Renal pelvis (tissue), 4 donors: Measurements from ENCODE around the gene RALGDS. TPM values are rescaled to one million over a fixed set of nuclear protein-coding genes. Genes with fewer than 3 reads are reported as not detected.
A peak's percentile ranks its signal among the peaks of the same experiment; 100 is the strongest.

Experiments
- DNase-seq: peaks from one replicate; pipeline ENCODE4 v3.0.0-alpha.2; 2013
- polyA plus RNA-seq, 3 donors: library from polyadenylated mRNA; unstranded; fragments of 120-200 nt; gene quantifications; one replicate each; pipeline ENCODE4 v1.2.1, GENCODE V29; 2013; ENCODE audit not compliant: insufficient read length in 3 of 3

Gene RALGDS
- polyA plus RNA-seq, 3 donors, result 40.4 to 42.7 (median 41.5) TPM

DNA sequence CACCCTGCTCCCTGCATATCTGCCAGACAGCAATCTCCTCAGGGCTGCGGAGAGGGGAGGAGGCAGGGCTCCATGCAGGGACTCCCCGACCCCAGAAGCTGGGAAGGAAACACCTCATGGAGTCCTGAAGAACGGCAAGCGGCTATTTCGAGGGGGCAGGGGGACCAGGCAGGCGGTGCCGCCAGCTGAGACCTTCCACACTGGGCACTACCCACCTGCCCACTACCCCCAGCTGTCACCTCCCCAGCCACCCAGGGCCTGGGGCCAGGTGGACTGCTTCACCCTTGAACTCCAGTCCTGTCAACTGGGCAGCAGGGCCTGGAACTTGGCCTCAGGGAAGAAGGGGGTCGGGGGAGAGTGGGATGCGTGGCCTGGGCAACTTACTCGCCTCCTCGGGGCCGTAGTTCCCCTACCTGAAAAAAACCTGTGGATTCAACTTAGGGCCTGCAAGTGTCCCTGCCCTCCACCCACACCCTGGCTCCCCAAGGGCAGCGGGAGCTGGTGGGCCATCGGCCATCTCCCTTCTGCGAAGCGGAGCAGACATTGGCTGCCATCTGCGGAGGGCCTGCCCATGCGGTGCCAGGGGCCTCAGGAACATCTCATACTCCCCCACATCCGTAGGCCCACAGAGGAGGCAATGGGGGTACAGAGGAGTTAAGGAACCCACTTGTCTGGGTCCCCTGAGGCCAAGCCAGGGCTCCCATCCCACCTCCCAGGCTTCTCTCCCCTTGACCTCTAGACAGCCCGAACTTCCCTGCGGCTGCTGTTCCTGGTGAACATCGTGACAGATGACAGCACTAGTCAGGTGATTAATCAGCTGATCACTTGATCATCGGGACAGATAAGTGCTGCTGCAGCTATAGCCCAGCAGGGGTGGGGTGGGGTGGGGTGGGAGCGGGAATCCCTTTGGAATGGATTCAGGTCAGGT lies 18.5 kb upstream of the RALGDS start:
- DNase-seq, result no peak

DNA sequence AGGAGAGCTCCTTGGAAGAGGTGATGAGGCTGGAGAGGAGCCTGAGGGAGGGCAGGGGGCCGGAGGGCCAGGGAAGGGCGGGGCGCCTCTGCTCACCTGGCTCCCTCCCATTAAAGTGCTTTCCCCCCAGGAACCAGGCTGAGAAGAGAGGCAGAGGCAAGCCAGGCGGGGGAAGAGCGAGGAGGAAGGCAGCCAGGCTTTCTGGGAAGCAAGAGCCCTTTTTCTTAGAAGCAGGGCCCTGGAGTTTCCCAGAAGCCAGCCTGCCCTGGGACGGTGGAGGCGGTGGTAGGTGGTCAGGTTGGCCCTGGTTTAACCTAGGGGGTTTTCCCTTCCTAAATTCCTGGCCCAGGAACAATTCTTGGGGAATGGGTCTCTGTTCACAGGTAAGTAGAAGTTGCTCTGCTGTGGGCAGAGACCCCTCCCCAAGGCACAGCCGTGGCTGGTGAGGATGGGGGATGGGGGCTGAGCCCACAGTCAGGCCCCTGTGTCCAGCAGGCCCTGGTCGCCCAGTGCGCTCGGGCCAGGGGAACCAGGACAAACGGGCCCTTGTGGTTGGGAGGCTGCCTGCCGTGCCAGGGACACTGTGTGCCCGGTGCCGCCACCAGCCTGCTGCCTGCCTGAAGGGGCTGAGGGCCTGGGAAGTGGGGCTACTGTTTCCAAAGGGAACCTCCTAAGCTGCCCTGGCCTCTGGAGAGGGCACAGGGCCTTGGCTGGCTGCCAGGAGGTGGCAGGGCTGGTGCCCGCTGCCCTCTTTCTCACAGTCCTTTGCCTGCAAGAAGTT lies 16.6 kb upstream of the RALGDS start:
- no peak for DNase-seq

DNA sequence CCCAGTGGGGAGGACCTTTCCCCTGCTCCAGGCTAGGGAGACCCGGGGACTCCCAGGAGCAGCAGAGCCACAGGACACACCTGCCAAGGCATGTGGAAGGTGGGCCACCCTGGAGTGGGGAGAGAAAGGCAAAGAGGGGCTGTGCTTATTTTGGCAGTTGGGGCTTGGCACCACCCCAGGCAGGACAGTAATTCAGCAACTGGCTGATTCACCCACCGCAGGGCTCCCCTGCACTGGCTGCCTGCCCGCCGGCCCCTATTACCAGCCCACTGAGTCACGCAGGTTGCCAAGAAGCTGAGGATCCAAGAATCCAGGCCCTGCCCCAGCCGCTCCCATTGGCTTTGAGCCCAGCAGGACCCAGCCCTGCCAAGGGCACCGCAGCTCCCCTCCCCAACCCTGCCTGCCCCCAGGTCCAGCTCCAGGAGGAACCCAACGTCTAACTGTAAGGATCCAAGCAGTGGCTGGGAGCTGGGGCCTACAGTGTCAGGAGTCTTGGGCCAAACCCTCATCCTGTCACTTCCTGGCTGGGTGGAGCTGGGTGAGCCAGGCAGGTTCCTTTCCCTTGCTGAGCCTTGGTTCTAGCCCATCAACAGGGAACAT lies 14.2 kb upstream of the RALGDS start:
- no peak for DNase-seq

DNA sequence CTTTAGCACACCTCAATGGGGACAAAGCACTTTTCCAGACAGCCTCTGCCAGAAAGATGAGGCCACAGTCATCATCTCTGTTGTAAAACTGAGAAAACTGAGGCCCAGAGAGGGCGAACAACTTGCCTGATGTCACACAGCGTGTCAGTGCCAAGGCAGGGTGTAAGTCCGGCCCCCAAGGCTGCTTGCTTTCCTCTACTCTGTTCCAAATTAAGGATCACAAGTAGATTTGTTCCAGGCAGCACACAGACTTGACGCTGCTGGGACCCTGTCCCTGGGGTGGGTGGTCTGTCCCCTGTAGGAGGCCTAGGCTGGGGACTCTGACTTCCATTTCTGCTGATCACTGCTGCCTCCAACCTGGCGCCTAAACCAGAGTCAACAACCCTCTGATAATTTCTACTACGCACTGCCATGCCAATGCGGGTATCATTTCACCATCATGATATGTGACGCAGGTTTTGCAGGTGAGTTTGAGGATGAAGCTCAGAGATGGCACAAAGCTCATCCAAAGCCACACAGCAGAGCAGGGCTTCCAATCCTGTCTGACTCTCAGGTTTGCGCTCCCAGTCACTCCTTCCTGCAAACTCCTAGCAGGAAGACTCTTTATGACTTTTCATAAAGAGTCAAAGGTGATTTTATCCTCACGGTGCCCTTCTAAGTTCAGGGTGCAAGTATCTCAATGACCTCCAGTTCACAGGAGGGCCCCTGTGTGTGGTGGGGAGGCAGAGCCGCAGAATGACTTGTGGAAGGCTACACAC lies 13.5 kb upstream of the RALGDS start:
- no peak for DNase-seq

DNA sequence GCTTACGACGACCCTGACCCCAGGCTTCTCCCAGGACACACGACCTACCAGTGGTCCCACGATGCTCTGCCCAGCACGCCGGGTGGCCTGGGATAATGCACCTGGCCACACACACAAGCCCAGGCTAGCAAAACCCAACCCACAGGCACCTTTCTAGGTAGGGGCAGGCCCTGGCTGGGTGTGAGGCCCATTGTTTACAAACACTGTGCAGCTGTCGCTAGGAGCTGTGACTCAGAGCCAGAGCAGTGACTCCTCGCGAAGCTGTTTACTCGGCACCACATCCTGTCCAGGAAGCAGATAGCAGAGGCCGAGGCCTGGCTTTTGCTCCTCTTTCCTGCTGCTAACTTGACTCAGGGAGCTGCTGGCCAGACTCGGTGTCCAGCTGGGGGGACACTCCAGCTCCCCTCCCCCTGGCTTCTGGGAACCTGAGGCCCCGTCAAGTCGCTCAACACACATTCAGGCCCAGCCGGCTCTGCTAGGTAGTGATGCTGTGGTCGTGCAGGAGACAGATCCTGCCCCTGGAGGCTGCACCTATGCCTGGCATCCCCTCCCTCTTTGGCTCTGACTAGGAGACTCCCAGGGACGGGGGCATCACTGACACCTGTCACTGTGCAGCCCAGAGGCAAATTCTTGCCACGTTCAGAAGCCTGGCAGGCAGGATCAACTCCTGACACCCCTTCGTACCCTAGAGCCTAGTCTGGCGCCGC lies 12.8 kb upstream of the RALGDS start:
- peak; percentile 85 for DNase-seq

DNA sequence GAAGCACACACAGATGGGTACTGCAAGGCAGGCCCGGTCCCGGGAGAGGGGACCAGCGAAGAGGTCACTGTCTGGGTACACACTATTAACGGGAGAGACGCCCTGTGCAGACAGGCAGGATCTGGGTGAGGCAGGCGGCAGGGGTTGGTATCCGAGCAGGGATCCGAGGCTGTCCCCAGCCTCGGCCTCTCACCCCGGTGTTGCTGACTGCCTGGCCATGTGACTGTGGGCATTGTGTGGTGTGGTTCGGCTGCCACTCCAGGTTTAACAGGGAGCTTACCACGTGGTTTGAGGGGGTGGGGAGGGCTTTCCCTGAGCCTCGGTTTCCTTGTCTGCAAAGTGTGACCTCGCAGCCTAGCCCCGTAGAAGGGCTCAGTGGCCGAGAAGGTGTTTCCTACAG lies 11.1 kb upstream of the RALGDS start:
- no peak for DNase-seq

DNA sequence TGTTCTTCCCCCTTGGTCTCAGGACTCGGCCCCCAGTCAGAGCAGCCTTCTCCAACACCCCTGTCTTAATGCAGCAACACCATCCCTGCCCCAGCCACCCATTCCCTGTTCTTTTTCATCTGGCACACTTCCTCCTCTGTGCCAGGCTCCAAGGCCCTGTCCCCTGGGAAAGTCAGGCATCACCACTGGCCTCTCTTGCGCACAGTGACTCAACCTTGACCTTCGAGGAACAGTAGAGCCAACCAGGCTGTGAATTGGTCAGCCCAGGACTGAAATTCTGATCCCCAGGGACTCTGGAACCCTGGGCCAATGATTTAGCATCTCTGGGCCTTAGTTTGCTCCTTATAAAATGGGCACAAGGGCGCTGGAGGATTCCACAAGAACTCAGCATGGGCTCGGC lies 10.5 kb upstream of the RALGDS start:
- no peak for DNase-seq

DNA sequence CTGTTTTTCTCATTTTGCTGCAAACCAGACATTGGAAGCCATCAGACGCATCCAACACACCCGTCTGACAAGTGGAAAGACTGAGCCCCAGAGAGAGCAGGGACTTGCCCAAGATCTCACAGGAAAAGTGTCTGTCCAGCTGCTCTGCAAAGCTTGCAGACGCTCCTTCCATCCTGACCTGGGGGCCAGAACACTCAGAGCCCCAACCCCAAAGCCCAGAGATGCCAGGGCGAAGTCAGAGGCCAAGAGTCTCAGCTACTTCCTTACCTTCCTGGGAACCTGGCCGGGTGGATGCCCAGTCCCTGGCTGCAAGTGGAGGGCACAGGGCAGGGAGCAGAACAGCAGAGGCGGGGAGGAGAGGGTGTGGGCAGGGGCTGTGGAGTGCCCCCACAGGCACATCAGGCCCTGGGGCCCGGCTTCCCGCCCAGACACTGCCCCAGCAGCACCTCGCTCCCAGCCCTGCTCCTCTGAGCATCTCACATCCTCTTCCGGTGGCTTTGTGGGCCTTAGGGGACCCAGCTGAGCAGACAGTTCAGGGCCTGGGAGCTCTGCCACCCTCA lies 9.7 kb upstream of the RALGDS start:
- DNase-seq, result no peak

DNA sequence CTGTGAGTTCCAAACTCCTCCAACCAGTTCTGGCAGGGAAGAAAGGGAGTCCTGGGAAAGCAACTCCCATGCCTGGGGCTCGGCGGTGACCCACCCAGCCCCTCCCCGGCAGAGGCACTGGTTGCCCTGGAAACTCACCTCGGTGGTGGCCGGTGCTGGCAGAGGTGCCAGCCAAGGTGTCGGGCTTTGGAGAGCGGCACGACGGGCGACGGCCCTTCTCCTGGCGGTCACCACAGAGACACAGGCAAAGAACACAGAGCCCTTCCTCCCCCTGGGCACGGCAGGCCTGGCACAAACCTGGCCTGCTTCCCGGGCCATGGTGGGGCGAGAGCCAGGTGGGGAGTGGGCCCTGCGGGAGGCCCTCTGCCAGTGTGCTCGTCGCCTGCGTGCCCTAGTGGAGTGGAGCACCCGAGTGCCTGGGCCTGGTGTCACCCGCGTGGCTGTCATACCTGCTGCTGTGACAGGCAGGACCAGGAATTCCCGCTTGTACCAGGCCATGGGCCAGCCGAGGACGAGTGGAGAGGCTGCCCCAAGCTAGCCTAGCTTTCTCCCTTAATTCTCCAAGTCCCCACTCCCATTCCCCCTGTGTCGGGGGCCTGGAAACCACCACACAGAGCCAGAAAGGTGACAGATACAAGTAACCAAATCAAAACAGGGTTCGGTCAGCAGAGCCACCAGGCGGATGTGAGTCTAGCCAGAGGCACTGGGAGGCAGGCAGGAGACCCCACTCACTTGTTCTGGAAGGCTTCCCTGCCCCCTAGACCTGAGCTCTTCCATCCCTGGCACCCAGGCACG lies 8.2 kb upstream of the RALGDS start:
- no peak for DNase-seq

DNA sequence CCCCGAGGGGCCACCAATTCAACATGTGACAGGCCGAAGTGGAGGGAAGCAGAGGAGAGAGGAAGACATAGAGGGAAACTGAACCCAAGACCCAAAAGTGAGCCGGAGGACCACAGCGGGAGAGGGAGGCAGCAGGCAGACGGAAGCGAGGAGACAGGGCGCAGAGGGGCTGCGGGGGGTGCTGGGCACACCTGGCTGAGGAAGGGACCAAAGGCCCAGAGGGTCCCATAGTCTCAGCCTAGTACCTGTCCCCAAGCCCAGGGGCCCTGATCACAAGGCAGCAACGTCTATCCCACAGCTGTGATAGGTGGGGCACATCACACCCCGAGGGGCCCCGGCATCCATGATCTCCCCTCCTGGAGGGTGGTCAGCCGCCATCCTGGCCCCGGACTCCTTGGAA lies 7.1 kb upstream of the RALGDS start:
- DNase-seq, result no peak

DNA sequence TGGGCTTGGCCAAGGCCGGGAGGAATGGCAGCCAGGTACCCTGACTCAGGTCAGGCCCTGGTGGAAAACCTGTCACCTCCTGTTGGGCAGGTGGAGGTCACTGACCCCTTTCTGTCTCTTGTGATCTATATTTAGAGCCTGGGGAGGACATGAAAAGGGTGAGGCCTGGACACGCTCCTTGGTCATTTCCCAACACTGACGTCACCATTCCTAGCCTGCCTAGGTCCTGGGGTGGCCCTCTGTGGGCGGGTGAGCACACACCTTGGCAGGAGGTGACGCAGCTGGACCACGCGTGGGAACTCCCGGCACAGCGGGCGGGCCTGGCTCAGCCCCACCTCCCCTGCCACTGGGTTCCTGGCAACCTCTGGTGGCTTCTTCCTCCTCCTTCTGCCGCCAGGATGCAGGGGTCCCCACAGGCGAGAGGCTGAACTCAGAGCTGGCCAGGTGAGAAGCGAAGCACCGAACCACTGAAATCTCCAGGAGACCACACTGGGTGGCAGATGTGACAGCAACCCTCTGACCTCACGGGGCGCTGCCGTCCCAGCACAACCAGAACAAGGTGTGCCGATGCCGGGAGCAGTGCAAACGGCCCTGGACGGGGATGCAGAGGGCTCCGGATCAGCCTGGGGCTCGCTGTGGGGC lies 6.4 kb upstream of the RALGDS start:
- no peak for DNase-seq

DNA sequence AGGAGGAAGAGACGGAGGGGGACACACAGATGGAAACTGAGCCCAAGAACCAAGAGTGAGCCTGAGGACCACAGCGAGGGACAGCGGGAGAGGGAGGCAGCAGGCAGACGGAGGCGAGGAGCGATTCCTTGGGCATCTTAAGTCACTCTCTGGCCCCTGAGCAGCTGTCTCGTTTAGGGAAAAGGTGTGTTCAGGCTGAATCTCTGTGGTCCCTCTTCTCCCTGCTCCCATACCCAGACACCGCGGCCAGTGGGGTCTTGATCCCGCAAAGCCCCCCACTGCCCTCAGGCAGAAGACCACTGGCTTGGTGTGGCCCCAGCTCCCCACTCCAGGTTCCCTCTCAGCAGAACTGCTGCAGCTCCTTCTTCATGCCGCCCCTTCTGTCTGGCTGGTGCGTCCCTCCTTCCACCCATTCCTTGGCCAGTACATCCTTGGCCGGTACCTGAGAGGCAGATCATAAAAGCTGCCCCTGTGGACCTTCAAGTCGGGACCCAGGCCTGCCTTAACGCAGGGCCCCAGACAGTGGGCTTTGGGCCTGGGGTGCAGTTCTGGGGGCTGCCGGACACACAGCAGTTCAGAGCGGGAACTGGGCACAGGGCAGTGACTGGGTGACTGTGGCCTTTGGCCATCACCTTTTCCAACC lies 5.8 kb upstream of the RALGDS start:
- no peak for DNase-seq

DNA sequence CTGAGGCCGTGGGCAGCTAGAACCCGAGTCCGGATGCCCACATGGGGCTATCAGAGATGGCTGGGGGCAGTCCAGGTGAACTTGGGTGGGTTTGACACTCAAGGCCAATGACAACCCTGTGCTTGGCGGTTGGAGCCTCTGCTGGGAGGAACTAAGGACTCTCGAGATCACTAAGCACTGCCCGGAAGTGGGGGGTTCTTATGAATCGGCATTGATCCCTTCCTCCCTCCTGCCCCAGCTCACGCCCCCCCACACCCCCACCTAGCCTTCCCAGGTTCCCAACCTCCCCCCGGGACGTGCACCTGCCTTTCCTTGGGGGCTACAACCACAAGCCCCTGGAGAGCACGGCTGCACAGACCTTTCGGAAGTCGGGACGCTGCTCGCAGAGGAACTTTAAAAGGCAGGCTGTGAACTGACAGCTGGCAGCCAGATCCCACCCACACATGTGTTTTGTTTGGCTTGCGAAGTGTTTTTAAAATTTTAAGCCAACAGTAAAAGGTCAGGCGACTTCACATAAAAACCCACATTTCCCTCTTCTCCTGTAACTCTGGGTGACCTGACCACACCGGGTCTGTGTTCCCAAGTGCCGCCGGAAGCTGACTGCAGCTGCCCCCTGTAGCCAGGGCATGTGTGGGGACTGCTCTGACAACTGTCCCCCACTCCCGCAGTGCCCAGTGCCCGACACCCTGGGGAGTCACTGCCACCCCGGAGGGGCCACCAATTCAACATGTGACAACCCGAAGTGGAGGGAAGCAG lies 5.1 kb upstream of the RALGDS start:
- no peak for DNase-seq

DNA sequence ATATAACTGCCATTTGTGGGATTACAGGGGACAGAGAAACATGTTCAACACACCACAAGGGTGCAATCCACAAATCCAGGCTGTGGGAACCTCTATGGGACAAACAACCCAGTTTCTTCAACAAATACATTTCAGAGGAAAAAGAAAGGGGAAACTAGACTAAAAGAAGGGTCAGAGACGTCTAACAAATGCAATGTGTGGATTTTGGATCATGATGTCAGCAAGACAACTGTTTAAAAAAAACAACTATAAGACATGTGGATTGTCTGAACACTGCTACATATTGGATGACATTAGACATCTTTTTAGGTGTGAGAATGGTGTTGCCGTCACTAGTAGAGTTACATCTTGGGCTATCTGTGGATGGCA lies 3.9 kb upstream of the RALGDS start:
- no peak for DNase-seq

DNA sequence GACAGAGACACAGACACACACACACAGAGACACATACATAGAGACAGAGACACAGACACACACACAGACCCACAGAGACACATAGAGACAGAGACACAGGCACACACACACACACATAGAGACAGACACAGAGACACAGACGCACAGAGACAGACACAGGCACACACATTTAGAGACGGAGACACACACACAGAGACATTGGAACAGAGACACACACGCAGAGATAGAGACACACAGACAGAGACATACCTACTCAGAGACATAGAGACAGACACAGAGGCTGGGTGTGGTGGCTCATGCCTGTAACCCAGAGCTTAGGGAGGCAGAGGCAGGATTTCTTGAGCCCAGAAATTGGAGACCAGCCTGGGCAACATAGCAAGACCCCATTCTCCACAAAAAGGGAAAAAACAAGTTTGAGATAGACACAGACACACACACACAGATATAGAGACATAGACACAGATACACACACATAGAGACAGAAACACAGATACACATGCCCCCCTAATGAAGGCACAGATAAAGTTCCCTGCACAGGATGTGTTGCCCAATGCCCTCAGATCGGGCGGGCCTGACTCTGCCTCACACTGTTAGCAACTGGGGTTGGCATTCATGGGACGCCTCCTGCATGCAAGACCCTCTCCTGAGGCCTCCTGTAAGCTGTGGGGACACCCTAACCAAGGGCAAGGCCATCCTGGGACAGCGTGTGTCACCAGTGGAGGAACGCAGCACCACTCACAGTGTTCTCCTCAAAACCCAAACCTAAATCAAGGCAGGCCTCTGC lies 3.3 kb upstream of the RALGDS start:
- no peak for DNase-seq

DNA sequence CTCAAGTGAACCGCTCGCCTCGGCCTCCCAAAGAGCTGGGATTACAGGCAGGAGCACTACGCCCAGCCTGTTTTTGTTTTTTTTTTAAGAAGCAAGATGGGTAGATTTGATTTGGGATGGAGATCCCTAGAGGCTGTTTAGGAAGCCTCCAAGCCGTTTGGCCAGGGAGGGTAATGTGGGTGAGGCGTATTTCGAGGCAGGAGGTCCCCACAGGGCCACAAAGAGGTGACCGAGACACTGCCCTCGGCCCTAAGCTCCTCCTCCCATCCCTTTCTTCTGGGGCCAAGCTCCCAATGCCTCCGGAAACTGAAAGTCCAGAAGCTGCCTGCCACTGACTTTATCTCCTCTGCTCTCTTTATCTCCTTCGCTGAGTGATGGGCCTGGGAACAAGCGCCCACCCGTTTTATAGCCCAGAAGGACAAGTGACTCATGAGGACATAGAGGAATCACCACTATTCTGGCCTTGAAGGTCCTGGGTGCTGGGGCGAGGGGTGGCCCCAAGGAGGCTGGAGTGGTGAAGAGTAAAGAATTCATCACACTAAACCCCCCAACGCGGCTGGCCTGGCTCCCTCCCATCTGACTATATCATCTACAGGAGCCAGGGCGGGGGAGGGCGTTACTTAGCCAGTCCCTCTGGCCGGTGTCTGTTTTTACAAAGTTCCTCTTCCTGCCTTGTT lies 2.0 kb upstream of the RALGDS start:
- no peak for DNase-seq

DNA sequence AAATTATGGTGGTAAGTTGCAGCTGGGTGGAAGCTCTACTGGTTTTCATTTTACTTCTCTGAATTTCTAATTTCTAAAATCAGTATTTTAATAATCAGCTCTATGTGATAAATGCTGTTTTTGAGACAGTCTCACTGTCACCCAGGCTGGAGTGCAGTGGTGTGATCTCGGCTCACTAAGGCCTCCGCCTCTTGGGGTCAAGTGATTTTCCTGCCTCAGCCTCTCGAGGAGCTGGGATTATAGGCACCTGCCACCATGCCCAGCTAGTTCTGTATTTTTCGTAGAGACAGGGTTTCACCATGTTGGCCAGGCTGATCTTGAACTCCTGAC lies 1.5 kb upstream of the RALGDS start:
- no peak for DNase-seq
